ENCODE results near the gene P2RX2. TPM values are rescaled to one million over a fixed set of nuclear protein-coding genes. Genes with fewer than 3 reads are reported as not detected.

P2RX2 gene
- polyA plus RNA-seq, 12 donors = 0.87 TPM; not detected in 11

GRCh38 chr12:132635076-132635955 is 16.7 kb downstream of the P2RX2 start:
- DNase-seq = no peak

- no peak for DNase-seq
Observed at GRCh38 chr12:132637811-132638210, 19.2 kb downstream of the P2RX2 start.

GRCh38 chr12:132638541-132639408 is 20.2 kb downstream of the P2RX2 start:
- no peak for DNase-seq

- no peak for DNase-seq
Observed at GRCh38 chr12:132639956-132640520, 21.5 kb downstream of the P2RX2 start.

- DNase-seq = no peak
Observed at GRCh38 chr12:132640936-132641335, 22.4 kb downstream of the P2RX2 start.

GRCh38 chr12:132641811-132642650 is 23.5 kb downstream of the P2RX2 start:
- DNase-seq = no peak

- DNase-seq = no peak
Observed at GRCh38 chr12:132642846-132643835, 24.6 kb downstream of the P2RX2 start.

- no peak for DNase-seq
Observed at GRCh38 chr12:132646850-132647249, 28.3 kb downstream of the P2RX2 start.

- DNase-seq = no peak
Observed at GRCh38 chr12:132647858-132648257, 29.3 kb downstream of the P2RX2 start.

GRCh38 chr12:132648616-132649225 is 30.1 kb downstream of the P2RX2 start:
- DNase-seq = no peak

GRCh38 chr12:132649226-132649945 is 30.8 kb downstream of the P2RX2 start:
- DNase-seq = no peak

- no peak for DNase-seq
Observed at GRCh38 chr12:132651444-132652100, 33.0 kb downstream of the P2RX2 start.

- DNase-seq = no peak
Observed at GRCh38 chr12:132653567-132654290, 35.2 kb downstream of the P2RX2 start.

GRCh38 chr12:132657004-132657727 is 38.6 kb downstream of the P2RX2 start:
- DNase-seq = no peak

- no peak for DNase-seq
Observed at GRCh38 chr12:132658149-132658894, 39.7 kb downstream of the P2RX2 start.

- DNase-seq = no peak
Observed at GRCh38 chr12:132659146-132659545, 40.6 kb downstream of the P2RX2 start.
